Muscle of back (tissue), 11 donors: Measurements from ENCODE around the gene ECSIT. TPM values are rescaled to one million over a fixed set of nuclear protein-coding genes. Genes with fewer than 3 reads are reported as not detected.

ENCODE experiments used
- DNase-seq, 3 donors: peaks; one replicate each; pipeline versions ENCODE4 v3.0.0 to v3.0.0-alpha.2; 2013
- polyA plus RNA-seq, 10 donors: library from polyadenylated mRNA; unstranded; fragments of 120-200 nt; gene quantifications; one replicate each; pipeline ENCODE4 v1.2.1, GENCODE V29; 2013; ENCODE audit not compliant: insufficient read length in 10 of 10

ECSIT gene
- polyA plus RNA-seq, 10 donors, result 29.7 to 48.4 (median 39.1) TPM

- peak; percentile 96 to 98 (median 98) for DNase-seq
Measured at GRCh38 chr19:11505504-11506100, 23.3 kb downstream of the ECSIT start, which contains the start of gene ZNF653. Gene ZNF653, minus strand, starts transcription at chr19:11505839. Its CDS starts 53 bp downstream, at chr19:11505786.

GRCh38 chr19:11505032-11505503 is 23.9 kb downstream of the ECSIT start:
- DNase-seq, result peak; percentile 93 to 97 (median 95)

- DNase-seq, result no peak
Measured at GRCh38 chr19:11504502-11505031, 24.4 kb downstream of the ECSIT start.

GRCh38 chr19:11499890-11500420 is 29.0 kb downstream of the ECSIT start:
- DNase-seq, result no peak

- no peak for DNase-seq
Measured at GRCh38 chr19:11499220-11499726, 29.7 kb downstream of the ECSIT start.

- DNase-seq, result peak in 2 of 3 donors; percentile 46 to 59
Measured at GRCh38 chr19:11496391-11497163, 32.4 kb downstream of the ECSIT start.

GRCh38 chr19:11495885-11496284 is 33.0 kb downstream of the ECSIT start:
- DNase-seq, result no peak

- DNase-seq, result no peak
Measured at GRCh38 chr19:11495481-11495880, 33.5 kb downstream of the ECSIT start.

- DNase-seq, result no peak
Measured at GRCh38 chr19:11494634-11495285, 34.2 kb downstream of the ECSIT start.

- DNase-seq, result no peak
Measured at GRCh38 chr19:11489378-11489777, 39.6 kb downstream of the ECSIT start.

GRCh38 chr19:11486661-11487503 is 42.1 kb downstream of the ECSIT start:
- DNase-seq, result no peak

- DNase-seq, result no peak
Measured at GRCh38 chr19:11485245-11485837, 43.6 kb downstream of the ECSIT start.

- DNase-seq, result no peak
Measured at GRCh38 chr19:11483366-11484111, 45.4 kb downstream of the ECSIT start.

- peak; percentile 57 to 88 (median 80) for DNase-seq
Measured at GRCh38 chr19:11482384-11483050, 46.4 kb downstream of the ECSIT start.

GRCh38 chr19:11481534-11482383 is 47.2 kb downstream of the ECSIT start:
- DNase-seq, result peak; percentile 44 to 80 (median 53)

GRCh38 chr19:11480715-11481533 is 48.0 kb downstream of the ECSIT start, which contains the start of gene ELAVL3:
Gene ELAVL3, minus strand, starts transcription at chr19:11481046. Its CDS starts 438 bp downstream, at chr19:11480608.
- peak in 1 of 3 donors; percentile 32 for DNase-seq
